Astrocyte (in vitro differentiated cells and primary cell): ENCODE results near the gene CDYL.

ENCODE experiments used
- EZH2 ChIP-seq: IDR thresholded peaks from 2 replicates; pipeline ENCODE4 v1.6.1; 2012; ENCODE audit warnings: mild to moderate bottlenecking, low read length, inconsistent platforms; ENCODE audit not compliant: insufficient read depth
- TF ChIP-seq, protein P1 (sequence below): IDR thresholded peaks from 2 replicates; pipeline ENCODE4 v1.5.1; 2011; ENCODE audit warnings: low read depth, mild to moderate bottlenecking, inconsistent platforms, low read length, moderate library complexity; ENCODE audit not compliant: insufficient read depth

DNA sequence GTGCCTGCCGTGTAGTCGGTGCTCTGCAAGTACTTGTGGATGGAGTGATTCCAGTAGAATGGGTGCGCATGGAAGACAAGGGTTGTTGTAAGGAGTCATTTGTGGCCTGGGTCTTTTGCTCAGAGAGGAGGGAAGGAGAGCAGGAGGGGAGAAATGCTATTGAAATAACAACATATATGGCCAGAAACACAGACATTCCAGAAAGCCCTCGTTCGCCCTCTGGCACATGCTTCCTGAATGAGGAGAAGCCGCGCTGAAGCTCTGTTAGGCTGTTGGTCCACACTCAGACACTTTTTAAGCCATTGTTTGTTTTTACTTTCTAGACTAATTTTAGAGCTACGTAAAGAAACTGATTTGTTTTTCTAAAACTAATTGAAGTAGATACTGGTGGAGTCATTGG lies 120.2 kb downstream of the CDYL start:
- TF ChIP-seq, protein P1, sequence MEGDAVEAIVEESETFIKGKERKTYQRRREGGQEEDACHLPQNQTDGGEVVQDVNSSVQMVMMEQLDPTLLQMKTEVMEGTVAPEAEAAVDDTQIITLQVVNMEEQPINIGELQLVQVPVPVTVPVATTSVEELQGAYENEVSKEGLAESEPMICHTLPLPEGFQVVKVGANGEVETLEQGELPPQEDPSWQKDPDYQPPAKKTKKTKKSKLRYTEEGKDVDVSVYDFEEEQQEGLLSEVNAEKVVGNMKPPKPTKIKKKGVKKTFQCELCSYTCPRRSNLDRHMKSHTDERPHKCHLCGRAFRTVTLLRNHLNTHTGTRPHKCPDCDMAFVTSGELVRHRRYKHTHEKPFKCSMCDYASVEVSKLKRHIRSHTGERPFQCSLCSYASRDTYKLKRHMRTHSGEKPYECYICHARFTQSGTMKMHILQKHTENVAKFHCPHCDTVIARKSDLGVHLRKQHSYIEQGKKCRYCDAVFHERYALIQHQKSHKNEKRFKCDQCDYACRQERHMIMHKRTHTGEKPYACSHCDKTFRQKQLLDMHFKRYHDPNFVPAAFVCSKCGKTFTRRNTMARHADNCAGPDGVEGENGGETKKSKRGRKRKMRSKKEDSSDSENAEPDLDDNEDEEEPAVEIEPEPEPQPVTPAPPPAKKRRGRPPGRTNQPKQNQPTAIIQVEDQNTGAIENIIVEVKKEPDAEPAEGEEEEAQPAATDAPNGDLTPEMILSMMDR: no peak
- TF ChIP-seq EZH2: no peak
